Choroid plexus epithelial cell (primary cell): Measurements from ENCODE around the gene PRKCE.

Experiments used
- DNase-seq: peaks from one replicate; pipeline ENCODE4 v3.0.0-alpha.2; 2010; ENCODE audit warnings: low read depth
- H3K4me3 ChIP-seq: 2 replicates; pipeline ENCODE4 v1.5.1; 2011; ENCODE audit warnings: low read depth, mild to moderate bottlenecking, control low read depth, low read length, moderate library complexity
- CTCF ChIP-seq: conservative IDR thresholded peaks from 2 replicates; pipeline ENCODE4 v1.5.1; 2011; ENCODE audit warnings: low read depth, mild to moderate bottlenecking, control low read depth, inconsistent platforms, low read length, moderate library complexity

The PRKCE gene

DNA sequence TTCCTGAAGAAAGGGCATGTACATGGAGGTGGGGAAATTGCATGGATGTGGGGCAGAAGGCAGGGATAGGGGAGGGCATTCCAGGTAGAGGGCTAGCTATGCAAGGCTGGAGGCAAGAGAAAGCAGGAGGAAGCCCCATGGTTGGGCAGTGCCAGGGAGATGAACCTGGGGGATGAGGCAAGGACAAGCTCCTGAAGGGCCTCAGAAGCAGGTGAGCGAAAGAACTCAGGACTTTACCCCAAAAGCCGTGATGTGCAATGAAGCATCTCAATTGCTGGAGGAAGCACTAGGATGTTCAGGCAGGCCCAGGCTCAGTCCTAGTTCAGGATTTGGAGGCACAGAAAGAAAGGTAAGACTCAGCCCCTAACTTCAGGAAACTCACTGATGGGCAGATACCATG, 528.7 kb downstream of the PRKCE start:
- no peak for DNase-seq
- no peak for TF ChIP-seq CTCF
- H3K4me3 ChIP-seq = no peak overlapping the region

DNA sequence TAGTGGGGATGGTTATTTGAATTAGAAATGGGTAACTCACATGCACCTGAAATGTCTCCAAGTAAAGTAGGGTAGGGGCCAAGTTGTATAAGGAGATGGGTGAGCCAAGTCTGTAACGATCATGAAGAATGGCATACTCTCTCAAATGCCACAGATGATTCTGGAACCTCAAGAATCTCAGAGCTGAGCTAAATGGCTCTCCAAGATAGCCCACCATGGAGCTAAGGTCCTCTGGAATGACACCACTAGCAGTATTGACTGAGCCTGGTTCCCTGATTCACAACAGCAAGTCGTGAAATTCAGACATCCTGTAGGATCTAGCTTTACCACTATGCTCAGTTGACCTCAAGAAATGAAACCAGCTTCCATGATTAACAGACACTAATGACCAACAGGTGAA, 529.8 kb downstream of the PRKCE start:
- no peak overlapping the region for H3K4me3 ChIP-seq
- DNase-seq = no peak
- TF ChIP-seq CTCF = no peak

DNA sequence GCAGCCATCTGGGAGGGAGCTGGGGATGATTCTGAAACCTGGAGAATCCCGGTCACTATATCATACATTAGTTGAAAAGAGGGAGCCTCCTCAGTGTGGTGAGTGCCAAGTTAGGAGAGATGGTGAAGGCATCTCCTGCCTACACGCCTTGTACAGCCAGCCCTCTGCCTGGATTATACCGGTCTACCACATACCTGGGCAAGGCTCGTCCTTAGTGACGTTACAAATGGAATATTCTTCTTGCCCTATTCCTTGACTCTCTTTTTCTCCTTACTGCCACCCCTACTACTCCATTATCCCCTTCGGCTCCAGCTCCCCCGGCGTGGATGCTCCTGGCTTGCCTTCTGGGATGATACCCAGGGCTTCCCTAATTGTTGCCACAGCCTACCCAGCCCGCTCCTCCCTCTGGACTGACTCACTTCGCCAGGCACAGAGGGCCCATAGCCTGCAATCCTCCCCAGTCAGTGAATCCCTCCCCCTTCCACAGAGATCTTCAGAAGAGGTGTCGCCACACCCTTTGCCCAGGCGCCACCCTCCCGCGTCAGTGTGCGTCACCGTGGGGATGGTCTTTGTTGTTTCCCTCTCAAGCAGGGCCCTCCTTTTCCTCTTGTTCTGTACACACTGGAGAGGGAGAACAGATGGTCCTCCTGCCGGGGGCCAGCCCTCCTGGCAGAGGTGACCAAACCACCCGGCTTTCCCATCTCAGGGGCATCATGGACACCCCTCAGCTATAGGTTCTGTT, 530.5 kb downstream of the PRKCE start:
- no peak for DNase-seq
- no peak for TF ChIP-seq CTCF
- no peak overlapping the region for H3K4me3 ChIP-seq

DNA sequence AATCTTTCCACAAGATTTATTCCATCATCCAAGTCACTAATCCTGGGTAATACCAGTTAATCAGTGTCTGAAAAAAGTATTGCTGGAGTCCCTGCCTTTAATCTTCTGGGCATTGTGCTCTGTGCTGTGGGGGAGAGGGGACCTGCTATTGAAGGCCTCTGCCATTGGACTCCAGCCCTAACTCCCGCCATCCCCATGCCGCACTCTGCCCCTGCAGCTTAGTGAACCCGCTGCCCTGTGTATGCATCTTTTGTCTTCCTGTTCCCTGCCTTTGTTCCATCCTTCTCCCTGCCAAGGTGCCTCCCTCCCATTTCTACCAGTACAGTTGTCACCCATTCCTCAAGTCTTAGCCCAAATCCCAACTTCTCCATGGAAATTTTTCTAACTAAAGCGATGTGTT, 532.0 kb downstream of the PRKCE start:
- DNase-seq = no peak
- no peak overlapping the region for H3K4me3 ChIP-seq
- TF ChIP-seq CTCF = no peak

- DNase-seq = no peak
- H3K4me3 ChIP-seq = no peak overlapping the region
- peak; percentile 41 for TF ChIP-seq CTCF
Observed at GRCh38 chr2:46184794-46185583, 533.5 kb downstream of the PRKCE start.

DNA sequence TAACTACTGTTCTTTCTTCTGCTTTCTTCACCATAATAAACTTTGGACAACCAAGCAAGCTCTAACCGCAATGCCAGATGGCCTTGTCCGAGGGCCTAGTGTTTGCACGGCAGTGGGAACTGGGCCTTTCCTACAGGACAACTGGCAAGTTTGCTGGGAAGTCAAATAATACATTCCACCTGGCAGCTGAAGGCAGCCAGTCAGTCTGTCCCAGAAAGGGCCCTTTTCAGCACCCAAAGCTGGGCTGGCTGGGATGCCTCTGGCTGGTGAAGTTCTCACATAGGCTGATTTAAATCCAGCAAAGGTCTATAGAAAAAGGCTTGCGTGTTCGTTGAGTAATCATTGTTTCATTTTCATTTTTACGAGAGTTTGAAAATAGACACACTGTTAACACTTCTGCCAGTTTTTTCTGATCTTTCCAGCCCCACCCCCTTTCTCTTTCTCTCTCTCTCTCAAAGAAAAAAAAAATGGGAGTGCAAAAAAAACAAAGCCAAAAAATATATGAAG, 535.7 kb downstream of the PRKCE start:
- H3K4me3 ChIP-seq = no peak overlapping the region
- no peak for TF ChIP-seq CTCF
- peak; percentile 15 for DNase-seq
